PC-3 (cell line): Measurements from ENCODE around the gene CEP128. TPM values are rescaled to one million over a fixed set of nuclear protein-coding genes. Genes with fewer than 3 reads are reported as not detected.

Experiments
- ATAC-seq: fragments of 200-7000 bp; cut with Tn5 transposase; 2 replicates; pipeline ENCODE4 v1.9.1; 2020; ENCODE audit warnings: mild to moderate bottlenecking, moderate library complexity
- BruUV-seq: library from RNA; stranded (reverse); fragments of 400-500 nt; replicated peaks from 2 replicates; lab custom pipeline; 2021; lab: Mats Ljungman, UMichigan
- CTCF ChIA-PET: fragments of 300-600 bp; sonication (Branson Sonifier 250); formaldehyde crosslinking; loops from one replicate; lab custom pipeline; 2022; ENCODE audit warnings: antibody characterized with exemption; lab: Charles Lee
- POLR2A ChIA-PET: fragments of 300-600 bp; sonication (Branson Sonifier 250); formaldehyde crosslinking; loops from one replicate; lab custom pipeline; 2022; ENCODE audit warnings: antibody characterized with exemption; ENCODE audit not compliant: unreplicated experiment; lab: Charles Lee
- DNase-seq: peaks from one replicate; pipeline ENCODE4 v3.0.0-alpha.2; 2015
- H2AFZ ChIP-seq: fragments of 300-600 bp; sonication (generic); 2 replicates; pipeline ENCODE4 v1.6.0; 2016; ENCODE audit warnings: antibody characterized with exemption, low read length
- H3F3A ChIP-seq: fragments of 300-600 bp; sonication (generic); one replicate; pipeline ENCODE4 v1.6.0; 2017; ENCODE audit warnings: antibody characterized with exemption, low read length, control low read depth, mild to moderate bottlenecking; ENCODE audit not compliant: unreplicated experiment
- H3K27ac ChIP-seq: fragments of 300-600 bp; sonication (generic); 2 replicates; pipeline ENCODE4 v1.5.1; 2016; ENCODE audit warnings: mild to moderate bottlenecking, low read length
- H3K27me3 ChIP-seq: fragments of 300-600 bp; sonication (generic); 2 replicates; pipeline ENCODE4 v1.6.1; 2016; ENCODE audit warnings: low read length, mixed read lengths
- H3K36me3 ChIP-seq: fragments of 300-600 bp; sonication (generic); 2 replicates; pipeline ENCODE4 v1.6.1; 2016; ENCODE audit warnings: low read depth, mixed run types, low read length, mixed read lengths
- H3K4me1 ChIP-seq: fragments of 300-600 bp; sonication (generic); 2 replicates; pipeline ENCODE4 v1.5.1; 2016; ENCODE audit warnings: low read length; ENCODE audit not compliant: insufficient read depth
- H3K4me2 ChIP-seq: fragments of 300-600 bp; sonication (generic); 2 replicates; pipeline ENCODE4 v1.6.0; 2016; ENCODE audit warnings: low read length
- H3K4me3 ChIP-seq: fragments of 300-600 bp; sonication (generic); 2 replicates; pipeline ENCODE4 v1.5.1; 2016; ENCODE audit warnings: mild to moderate bottlenecking, low read length, mixed read lengths
- H3K79me2 ChIP-seq: fragments of 300-600 bp; sonication (generic); 2 replicates; pipeline ENCODE4 v1.6.1; 2017; ENCODE audit warnings: low read length, mixed read lengths
- H3K9ac ChIP-seq: fragments of 300-600 bp; sonication (generic); 2 replicates; pipeline ENCODE4 v1.6.0; 2016; ENCODE audit warnings: mild to moderate bottlenecking, low read length
- H3K9me2 ChIP-seq: fragments of 300-600 bp; sonication (generic); replicated peaks from 2 replicates; pipeline ENCODE4 v1.6.1; 2016; ENCODE audit warnings: mixed run types, low read length, mixed read lengths
- H3K9me3 ChIP-seq: fragments of 300-600 bp; sonication (generic); 2 replicates; pipeline ENCODE4 v1.6.1; 2016; ENCODE audit warnings: low read length, mixed read lengths
- H4K20me1 ChIP-seq: fragments of 300-600 bp; sonication (generic); 2 replicates; pipeline ENCODE4 v1.6.1; 2016; ENCODE audit warnings: low read length, mixed read lengths
- CTCF ChIP-seq: fragments of 300-600 bp; sonication (generic); conservative IDR thresholded peaks from 2 replicates; pipeline ENCODE4 v1.5.1; 2017; ENCODE audit warnings: antibody characterized with exemption, low read depth, mild to moderate bottlenecking, low read length
- EZH2 ChIP-seq: fragments of 300-600 bp; sonication (generic); IDR thresholded peaks from one replicate; pipeline ENCODE4 v1.6.1; 2017; ENCODE audit warnings: antibody characterized with exemption, mild to moderate bottlenecking, low read length; ENCODE audit not compliant: unreplicated experiment
- EZH2phosphoT487 ChIP-seq: fragments of 300-600 bp; sonication (generic); IDR thresholded peaks from 2 replicates; pipeline ENCODE4 v1.6.1; 2018; ENCODE audit warnings: mild to moderate bottlenecking, antibody characterized with exemption, low read length, borderline replicate concordance
- intact Hi-C: fragments of 100-400 bp; cut with micrococcal nuclease; formaldehyde crosslinking; loops from 2 replicates; pipeline ENCODE4 v1.9.0; 2023
- total RNA-seq: library from RNA; depleted of rRNA; stranded (reverse); fragments of >200 nt; gene quantifications from 2 replicates; pipeline ENCODE4 v1.2.3, GENCODE V29; 2014

Gene CEP128
- total RNA-seq, 1 experiment from 2014 or later, result 11.6 TPM

DNA sequence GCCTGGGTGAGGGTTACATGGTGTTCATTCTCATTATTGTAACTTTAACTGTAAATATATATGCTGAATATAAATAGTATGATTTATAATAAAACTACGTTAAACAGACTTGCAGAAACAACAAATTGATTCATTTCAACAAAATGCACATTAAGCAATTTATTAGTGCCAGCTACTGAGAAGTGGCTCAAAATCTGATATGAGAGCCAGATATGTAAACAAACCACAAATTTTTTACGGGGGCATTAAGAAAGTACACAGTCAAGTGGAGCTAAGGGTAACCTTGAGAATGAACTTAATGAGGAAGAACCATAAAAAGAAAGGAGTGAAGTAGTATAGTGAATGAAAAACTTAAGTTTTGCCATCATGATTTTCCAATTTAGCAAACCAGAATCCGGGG lies 40.3 kb downstream of the CEP128 start:
- intact Hi-C loops, result no loop called here
- no TSS peak for BruUV-seq
- CTCF ChIA-PET, result no interaction called here

GRCh38 chr14:80872645-80873044 lies 68.9 kb downstream of the CEP128 start:
- TF ChIP-seq EZH2 (no peak), CTCF (no peak), EZH2phosphoT487 (no peak)
- H3K9ac ChIP-seq, result no peak overlapping the region
- no TSS peak for BruUV-seq
- no peaks in the 10 kb centered on the region for H3K9me2 ChIP-seq
- peaks cover 7% of the 10 kb centered on the region; the same call in 1 of the 2 replicates for H3K36me3 ChIP-seq
- no peaks in the 10 kb centered on the region for H3K79me2 ChIP-seq
- peak overlapping the region; percentile 36; the same call in 1 of the 2 replicates for H3K4me2 ChIP-seq
- H3F3A ChIP-seq, result no peaks in the 10 kb centered on the region
- intact Hi-C loops, result no loop called here
- no peak overlapping the region for H3K27ac ChIP-seq
- DNase-seq, result peak; percentile 31
- no peak overlapping the region for H2AFZ ChIP-seq
- peaks cover 12% of the 10 kb centered on the region for H3K4me1 ChIP-seq
- no peak overlapping the region for H3K4me3 ChIP-seq
- ATAC-seq, result peak; percentile 87
- CTCF ChIA-PET, result no interaction called here
- POLR2A ChIA-PET, result interaction anchor here (0.7 kb wide), 1 partner anchor 9 kb away, joined by 3 read pairs; no protein-coding TSS in a partner anchor
- H3K27me3 ChIP-seq, result no peaks in the 10 kb centered on the region
- no peaks in the 10 kb centered on the region for H3K9me3 ChIP-seq
- no peaks in the 10 kb centered on the region for H4K20me1 ChIP-seq

More for the DNA sequence above, 40.3 kb downstream of the CEP128 start:
- ATAC-seq (peak; percentile 89), DNase-seq (peak; percentile 45)
- Histone ChIP-seq H3K27ac (no peak overlapping the region), H3F3A (no peaks in the 10 kb centered on the region), H2AFZ (no peak overlapping the region), H3K4me1 (peaks cover 9% of the 10 kb centered on the region), H4K20me1 (no peaks in the 10 kb centered on the region), H3K36me3 (peaks cover 11% of the 10 kb centered on the region; the same call in 1 of the 2 replicates), H3K9me3 (no peaks in the 10 kb centered on the region), H3K79me2 (no peaks in the 10 kb centered on the region), H3K4me2 (no peak overlapping the region), H3K9me2 (no peaks in the 10 kb centered on the region), H3K4me3 (no peak overlapping the region), H3K9ac (no peak overlapping the region), H3K27me3 (no peaks in the 10 kb centered on the region)
- POLR2A ChIA-PET, result no interaction called here
- TF ChIP-seq CTCF, result no peak
- no peak for TF ChIP-seq EZH2
- no peak for TF ChIP-seq EZH2phosphoT487

- Histone ChIP-seq H4K20me1 (no peaks in the 10 kb centered on the region), H2AFZ (no peak overlapping the region), H3K27ac (no peak overlapping the region), H3K27me3 (no peaks in the 10 kb centered on the region), H3K4me2 (no peak overlapping the region), H3K9me2 (no peaks in the 10 kb centered on the region), H3K79me2 (no peaks in the 10 kb centered on the region), H3K4me3 (no peak overlapping the region), H3K36me3 (peaks cover 7% of the 10 kb centered on the region; the same call in 1 of the 2 replicates), H3K9me3 (no peaks in the 10 kb centered on the region), H3K4me1 (peaks cover 12% of the 10 kb centered on the region), H3F3A (no peaks in the 10 kb centered on the region), H3K9ac (no peak overlapping the region)
- TF ChIP-seq EZH2phosphoT487 (no peak), EZH2 (no peak), CTCF (no peak)
- ChIA-PET POLR2A (no interaction called here), CTCF (no interaction called here)
- intact Hi-C loops, result no loop called here
- DNase-seq (no peak), ATAC-seq (no peak)
- BruUV-seq, result no TSS peak
These were observed 73.3 kb downstream of the CEP128 start for GRCh38 chr14:80868260-80868659.
